GM19238 (cell line): ENCODE measurements around the gene CEP126.

Experiments used
- DNase-seq: peaks from one replicate; pipeline ENCODE4 v3.0.0; 2011; ENCODE audit warnings: low spot score; ENCODE audit not compliant: insufficient read length

The CEP126 gene, protein sequence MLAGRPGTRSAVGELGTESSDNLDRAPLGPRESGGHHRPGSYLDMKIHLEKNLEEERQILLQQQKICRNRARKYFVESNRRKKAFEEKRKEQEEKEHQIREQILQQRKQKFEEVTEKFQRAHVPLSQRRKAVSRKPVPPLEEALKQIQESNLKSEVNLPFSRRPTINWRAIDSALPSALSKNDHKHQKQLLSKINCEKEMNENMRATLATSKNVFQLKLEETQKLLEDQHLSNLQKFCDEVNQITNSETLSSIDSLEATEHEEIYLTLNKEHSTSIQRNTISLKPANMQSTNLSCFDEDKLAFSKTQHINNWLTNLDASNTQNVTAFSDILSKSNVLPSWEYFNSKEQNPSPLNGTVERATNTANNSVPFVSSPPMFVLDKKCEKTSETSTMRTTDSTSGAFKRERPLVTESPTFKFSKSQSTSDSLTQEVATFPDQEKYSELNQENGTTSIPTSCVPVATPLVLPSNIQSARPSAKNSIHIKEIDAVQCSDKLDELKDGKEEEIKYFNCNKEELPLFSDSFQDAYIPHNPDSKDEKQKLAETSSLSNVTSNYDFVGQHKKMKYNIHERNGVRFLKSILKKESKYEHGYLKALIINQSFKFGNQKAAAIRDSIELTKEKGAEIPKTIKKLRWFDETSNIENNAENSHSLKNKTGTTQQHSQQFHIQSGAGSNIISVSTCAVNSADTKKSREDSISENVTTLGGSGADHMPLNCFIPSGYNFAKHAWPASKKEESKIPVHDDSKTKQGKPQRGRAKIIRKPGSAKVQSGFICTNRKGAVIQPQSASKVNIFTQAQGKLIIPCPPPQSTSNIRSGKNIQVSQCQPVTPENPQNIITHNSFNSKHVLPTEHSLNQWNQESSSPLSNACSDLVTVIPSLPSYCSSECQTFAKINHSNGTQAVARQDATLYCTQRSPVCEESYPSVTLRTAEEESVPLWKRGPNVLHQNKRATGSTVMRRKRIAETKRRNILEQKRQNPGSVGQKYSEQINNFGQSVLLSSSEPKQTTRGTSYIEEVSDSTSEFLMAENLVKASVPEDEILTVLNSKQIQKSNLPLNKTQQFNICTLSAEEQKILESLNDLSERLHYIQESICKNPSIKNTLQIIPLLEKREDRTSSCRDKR

GRCh38 chr11:101914738-101915426 lies at the start of gene CEP126:
Gene CEP126 (plus strand): TSS chr11:101915010. CDS start chr11:101915285, 275 bp downstream.
- peak; percentile 73 for DNase-seq

GRCh38 chr11:101866619-101867491 lies 48.0 kb upstream of the CEP126 start:
- DNase-seq, result no peak

- DNase-seq, result no peak
These were observed 46.9 kb upstream of the CEP126 start for GRCh38 chr11:101867951-101868350.

- DNase-seq, result no peak
These were observed 44.3 kb upstream of the CEP126 start for GRCh38 chr11:101870510-101870909.

- DNase-seq, result no peak
These were observed 42.5 kb upstream of the CEP126 start for GRCh38 chr11:101872171-101872882.

GRCh38 chr11:101880222-101880621 lies 34.6 kb upstream of the CEP126 start:
- DNase-seq, result no peak

- no peak for DNase-seq
These were observed 33.2 kb upstream of the CEP126 start for GRCh38 chr11:101881586-101881985.

DNA sequence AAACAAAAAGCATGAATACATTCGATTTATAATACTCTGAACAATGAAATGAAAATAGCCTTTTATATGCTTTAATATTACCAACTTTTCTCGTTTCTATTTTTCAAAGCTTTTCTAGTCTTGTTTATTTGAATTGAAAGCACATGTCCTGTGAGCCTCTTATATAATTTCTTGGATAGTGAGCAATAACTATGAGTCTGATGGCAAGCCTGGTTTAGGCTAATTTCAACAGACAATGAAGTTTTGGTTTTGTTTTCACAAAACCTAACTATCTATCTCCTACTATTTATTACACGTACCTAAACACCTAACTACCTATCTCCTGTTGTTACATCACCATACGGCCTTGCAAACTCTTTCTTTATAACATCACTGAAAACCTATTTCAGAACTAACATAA lies 29.2 kb upstream of the CEP126 start:
- no peak for DNase-seq

DNA sequence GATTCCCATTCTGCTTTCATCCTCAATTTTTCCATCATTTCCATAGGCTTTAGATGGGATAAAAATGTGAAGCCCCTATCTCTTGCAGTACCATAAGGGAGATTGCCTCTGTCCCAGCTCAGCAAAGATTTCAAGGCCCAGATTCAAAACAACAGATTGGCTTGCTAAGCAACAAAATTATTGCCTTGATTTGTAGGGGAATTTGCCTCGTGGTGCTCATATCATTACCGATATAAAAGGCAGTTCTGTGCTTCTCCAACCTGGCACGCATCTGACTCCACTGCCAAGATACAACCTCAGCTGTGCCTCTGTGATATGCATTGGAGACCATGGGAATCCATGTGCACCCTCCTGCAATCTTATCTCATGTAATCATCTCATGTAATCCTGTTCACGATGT lies 25.0 kb upstream of the CEP126 start:
- no peak for DNase-seq

- DNase-seq, result no peak
These were observed 20.3 kb upstream of the CEP126 start for GRCh38 chr11:101894505-101894904.

DNA sequence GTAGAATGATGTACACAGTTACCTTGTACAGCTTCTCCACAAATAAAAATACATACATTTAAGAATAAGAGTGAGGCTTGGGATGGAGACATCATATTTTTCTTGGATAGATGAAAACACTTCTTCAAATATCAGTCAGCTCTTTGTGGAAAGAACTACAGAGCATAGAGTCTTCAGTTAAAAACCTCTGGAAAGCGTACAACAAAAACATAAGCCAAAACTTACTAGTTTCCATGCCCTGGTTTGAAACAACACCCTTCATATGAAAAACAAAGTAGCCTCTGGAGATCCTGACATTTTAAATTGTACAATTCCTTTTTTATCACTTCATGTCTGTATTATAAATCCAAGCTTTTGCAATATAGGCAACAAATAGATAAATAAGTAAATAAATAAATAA lies 7.0 kb upstream of the CEP126 start:
- DNase-seq, result no peak

DNA sequence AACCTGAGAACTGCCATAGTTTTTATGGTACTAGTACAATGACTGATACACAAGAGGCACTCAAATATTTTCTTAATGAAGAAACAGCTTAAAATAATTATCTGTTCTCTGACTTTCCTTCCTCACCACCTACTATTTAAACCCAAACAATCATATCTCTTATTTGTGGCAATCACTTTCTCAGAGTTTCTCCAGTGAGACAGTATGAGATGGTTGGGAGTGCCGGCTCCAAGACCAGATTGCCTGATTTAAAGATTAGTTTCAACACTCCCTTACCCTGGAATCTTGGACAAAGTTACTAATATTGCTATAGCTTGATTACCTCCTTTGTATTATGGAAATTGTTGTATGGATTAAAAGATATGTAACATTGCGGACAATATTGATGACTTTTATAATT lies 5.7 kb upstream of the CEP126 start:
- no peak for DNase-seq

DNA sequence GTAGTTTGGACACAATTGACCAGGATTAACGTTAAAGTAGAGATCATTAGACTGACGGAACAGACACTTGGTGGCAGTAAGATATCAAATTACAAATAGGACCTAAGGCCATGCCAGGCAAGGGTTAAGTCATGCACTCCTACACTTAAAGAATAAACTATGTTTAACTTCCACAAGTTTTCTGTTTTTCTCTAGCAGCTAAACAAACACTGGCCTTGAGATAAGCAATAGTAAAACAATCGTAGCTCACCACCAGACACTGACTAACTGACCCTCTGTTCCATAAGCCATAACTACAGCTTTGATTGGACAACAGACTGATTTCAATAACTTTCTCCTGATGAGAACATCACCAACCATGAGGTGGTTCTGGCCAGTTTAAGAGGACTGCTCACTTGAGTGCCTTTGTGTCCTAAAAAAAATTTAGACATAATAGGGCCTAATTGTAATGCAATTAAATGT lies 2.0 kb upstream of the CEP126 start:
- no peak for DNase-seq

- DNase-seq, result no peak
These were observed 1.2 kb upstream of the CEP126 start for GRCh38 chr11:101913656-101914055.

GRCh38 chr11:101914341-101914737 lies 471 bp upstream of the CEP126 start:
- DNase-seq, result no peak

- peak; percentile 5 for DNase-seq
These were observed 1.0 kb downstream of the CEP126 start for GRCh38 chr11:101915791-101916291.

- DNase-seq, result no peak
These were observed 1.6 kb downstream of the CEP126 start, which contains the start of gene ANGPTL5 for GRCh38 chr11:101916422-101916821. Gene ANGPTL5 (minus strand): TSS chr11:101916522. CDS start chr11:101907909, 8,613 bp downstream.

DNA sequence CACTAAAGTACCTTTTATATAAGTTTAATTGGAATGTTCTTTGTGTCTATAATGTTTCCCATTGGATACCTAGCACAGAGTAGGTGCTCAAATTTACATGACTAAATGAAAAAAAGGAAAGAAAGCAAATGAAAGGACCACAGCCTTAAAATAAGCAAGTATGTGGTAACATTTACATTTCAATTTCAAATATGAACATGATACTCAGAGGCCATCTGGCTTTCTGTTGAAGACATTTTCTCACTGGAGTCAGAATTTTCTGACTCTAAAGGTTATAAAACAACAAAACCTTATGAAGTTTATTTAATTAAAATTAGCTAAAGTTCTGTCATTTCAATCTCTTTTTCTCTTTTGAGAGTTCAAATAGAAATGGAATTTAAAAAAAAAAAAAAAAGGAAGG lies 2.4 kb downstream of the CEP126 start:
- DNase-seq, result no peak

- no peak for DNase-seq
These were observed 6.2 kb downstream of the CEP126 start for GRCh38 chr11:101920992-101921391.
